ENCODE measurements around the gene PRKCD. TPM values are rescaled to one million over a fixed set of nuclear protein-coding genes. Genes with fewer than 3 reads are reported as not detected.

The PRKCD gene
- total RNA-seq, 1 experiment from 2014 or later = 9.6 TPM

- Mint-ChIP-seq H3K9me3 (ENCODE audit: unreplicated experiment) (no peaks in the 10 kb centered on the region), H3K27me3 (ENCODE audit: insufficient read depth, unreplicated experiment) (no peaks in the 10 kb centered on the region), H3K36me3 (ENCODE audit: insufficient read depth, unreplicated experiment) (peaks cover 13% of the 10 kb centered on the region), H3K27ac (ENCODE audit: low read depth, unreplicated experiment) (no peak overlapping the region), H3K4me3 (ENCODE audit: unreplicated experiment) (no peak overlapping the region), H3K4me1 (ENCODE audit: insufficient read depth, unreplicated experiment) (peaks cover 18% of the 10 kb centered on the region)
- intact Hi-C loops (cut with micrococcal nuclease) = no loop called here
- ChIA-PET POLR2A (no interaction called here), CTCF (interaction anchor here (0.8 to 1.3 kb wide), 2 partner anchors 52 to 259 kb away, joined by 3 read pairs; no protein-coding TSS in a partner anchor)
- BruUV-seq (replicated peaks) = no TSS peak
- DNase-seq (ENCODE audit: unreplicated experiment) = no peak
- TF ChIP-seq CTCF (IDR thresholded peaks at IDR 0.05; ENCODE audit: unreplicated experiment) = no peak
Measured at GRCh38 chr3:53166781-53167291, 5.8 kb downstream of the PRKCD start.

DNA sequence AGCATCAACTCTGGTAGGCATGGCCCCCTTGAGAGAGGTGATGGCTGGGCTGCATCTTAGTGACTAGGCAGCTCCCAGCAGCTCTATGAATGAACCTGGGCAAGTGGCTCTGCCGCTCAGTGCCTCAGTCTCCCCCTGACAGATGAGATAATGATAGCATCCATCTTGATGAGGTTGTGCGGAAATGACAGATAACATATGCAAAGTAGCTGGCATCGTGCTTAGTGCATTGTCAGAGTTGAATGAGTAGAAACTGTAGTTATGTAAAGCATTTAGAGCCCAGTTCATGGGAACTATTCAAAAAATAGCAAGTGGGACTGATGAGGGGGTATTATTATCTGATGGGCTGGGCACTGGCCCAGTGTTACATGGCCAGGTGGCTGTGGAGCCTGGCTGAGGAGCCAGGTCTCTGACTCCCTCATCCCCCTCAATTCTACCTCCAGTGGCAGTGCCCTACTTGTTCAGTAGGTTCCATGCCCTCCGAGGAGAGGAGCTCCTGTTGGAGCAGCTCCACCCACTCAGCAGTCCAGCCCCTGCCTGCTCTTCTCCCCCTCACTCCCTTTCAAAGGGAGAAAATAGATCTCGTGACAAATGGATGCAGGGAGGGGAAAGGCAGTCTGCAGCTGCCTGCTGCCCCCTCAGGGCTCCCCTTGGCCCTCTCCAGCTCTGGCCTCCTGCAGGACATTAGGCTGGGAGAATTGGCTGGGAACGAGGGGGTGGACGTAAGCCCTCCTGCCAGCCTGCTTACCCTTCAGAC is 6.6 kb downstream of the PRKCD start:
- DNase-seq (ENCODE audit: unreplicated experiment) = no peak
- peaks cover 13% of the 10 kb centered on the region for H3K4me1 Mint-ChIP-seq (ENCODE audit: insufficient read depth, unreplicated experiment)
- H3K36me3 Mint-ChIP-seq (ENCODE audit: insufficient read depth, unreplicated experiment) = peaks cover 11% of the 10 kb centered on the region
- ChIA-PET CTCF (interaction anchor here (0.8 to 1.3 kb wide), 2 partner anchors 53 to 260 kb away, joined by 3 read pairs; no protein-coding TSS in a partner anchor), POLR2A (no interaction called here)
- H3K4me3 Mint-ChIP-seq (ENCODE audit: unreplicated experiment) = no peak overlapping the region
- no peaks in the 10 kb centered on the region for H3K27me3 Mint-ChIP-seq (ENCODE audit: insufficient read depth, unreplicated experiment)
- BruUV-seq (replicated peaks) = no TSS peak
- intact Hi-C loops (cut with micrococcal nuclease) = no loop called here
- no peak for TF ChIP-seq CTCF (IDR thresholded peaks at IDR 0.05; ENCODE audit: unreplicated experiment)
- no peaks in the 10 kb centered on the region for H3K9me3 Mint-ChIP-seq (ENCODE audit: unreplicated experiment)
- no peak overlapping the region for H3K27ac Mint-ChIP-seq (ENCODE audit: low read depth, unreplicated experiment)

DNA sequence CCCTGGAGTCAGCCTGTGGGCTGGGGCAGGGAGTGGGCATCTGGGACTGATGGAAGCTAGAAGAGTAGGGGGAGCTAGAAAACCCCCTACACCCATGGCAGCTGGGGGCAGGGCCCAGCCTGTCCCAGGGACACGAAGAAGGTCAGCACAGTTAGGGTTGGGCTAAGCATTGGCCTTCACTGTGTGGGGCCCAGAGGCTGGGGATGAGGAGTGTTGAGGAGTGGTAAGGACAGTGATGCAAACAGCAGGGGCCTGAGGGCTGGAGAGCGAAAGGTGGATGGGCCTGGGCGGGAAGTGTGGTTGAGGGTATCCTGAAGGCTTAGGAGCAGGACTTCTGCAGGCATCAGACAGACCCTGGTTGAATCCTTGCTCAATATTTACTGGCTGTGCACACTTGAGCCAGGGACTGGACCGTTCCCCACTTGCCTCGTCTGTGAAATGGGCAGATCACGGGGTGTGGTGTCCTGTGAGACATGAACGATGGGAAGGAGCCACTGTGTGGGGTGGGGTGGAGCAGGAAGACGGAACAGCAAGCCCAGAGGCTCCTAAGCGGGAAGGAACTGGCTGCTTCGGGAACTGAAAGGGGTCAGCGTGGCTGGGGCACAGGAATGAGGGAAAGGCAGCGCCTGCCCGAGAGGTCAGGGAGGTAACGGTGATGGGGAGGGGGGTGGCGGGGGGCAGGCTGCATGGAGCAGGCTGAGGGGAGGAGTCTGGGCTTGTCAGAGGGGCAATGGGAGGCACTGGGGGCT is 7.3 kb downstream of the PRKCD start:
- H3K9me3 Mint-ChIP-seq (ENCODE audit: unreplicated experiment) = no peaks in the 10 kb centered on the region
- H3K36me3 Mint-ChIP-seq (ENCODE audit: insufficient read depth, unreplicated experiment) = peaks cover 5% of the 10 kb centered on the region
- ChIA-PET POLR2A (no interaction called here), CTCF (interaction anchor here (0.6 to 3.0 kb wide), 3 partner anchors 20 to 54 kb away, joined by 3 to 19 read pairs (median 3); no protein-coding TSS in a partner anchor)
- H3K4me3 Mint-ChIP-seq (ENCODE audit: unreplicated experiment) = no peak overlapping the region
- no TSS peak for BruUV-seq (replicated peaks)
- H3K27me3 Mint-ChIP-seq (ENCODE audit: insufficient read depth, unreplicated experiment) = no peaks in the 10 kb centered on the region
- intact Hi-C loops (cut with micrococcal nuclease) = no loop called here
- H3K27ac Mint-ChIP-seq (ENCODE audit: low read depth, unreplicated experiment) = no peak overlapping the region
- H3K4me1 Mint-ChIP-seq (ENCODE audit: insufficient read depth, unreplicated experiment) = peaks cover 6% of the 10 kb centered on the region
- no peak for DNase-seq (ENCODE audit: unreplicated experiment)
- TF ChIP-seq CTCF (IDR thresholded peaks at IDR 0.05; ENCODE audit: unreplicated experiment) = no peak
